GM19238 (cell line): ENCODE measurements around the gene RINL.

Experiments used
- DNase-seq: peaks from one replicate; pipeline ENCODE4 v3.0.0; 2011; ENCODE audit warnings: low spot score; ENCODE audit not compliant: insufficient read length

RINL gene

DNA sequence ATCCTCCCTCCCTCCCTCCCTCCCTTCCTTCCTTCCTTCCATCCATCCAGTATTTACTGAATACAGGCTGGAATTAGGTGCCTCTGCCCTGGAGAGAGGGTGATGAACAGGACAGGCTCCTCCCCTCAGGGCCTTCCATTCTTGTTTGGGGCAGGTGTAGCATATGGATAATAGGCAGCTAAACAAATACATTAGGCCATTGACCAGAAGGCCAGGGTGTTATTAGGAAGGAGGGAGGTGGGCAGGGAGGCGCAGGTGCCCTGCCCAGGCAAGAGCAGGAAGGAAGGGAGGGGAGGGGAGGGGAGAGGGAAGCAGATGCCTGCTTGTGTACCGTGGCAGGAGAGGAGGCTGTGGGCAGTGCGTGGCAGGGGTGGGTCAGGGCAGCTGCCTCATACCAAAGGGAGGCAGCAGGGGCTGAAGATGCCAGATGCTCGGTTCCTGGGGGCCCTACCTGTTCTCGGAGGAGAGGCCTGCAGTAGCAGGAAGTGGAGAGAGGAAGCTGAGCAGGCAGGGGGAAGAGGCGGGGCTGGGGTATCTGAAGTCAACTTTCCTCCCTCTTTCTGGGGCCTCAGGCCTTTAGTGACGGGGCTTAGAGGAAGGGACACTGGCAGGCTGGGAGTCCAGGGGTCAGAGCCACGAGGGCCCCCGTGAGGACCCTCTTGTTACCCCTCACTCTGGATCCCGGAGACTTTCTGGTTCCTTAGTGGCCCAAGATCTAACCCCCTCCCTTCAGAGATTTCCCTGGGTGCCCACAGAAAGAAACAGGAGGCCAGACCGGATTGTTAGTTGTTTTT lies at the start of gene RINL:
TSS of gene RINL (minus strand) at position 495 of the 794 bp plus-strand sequence. CDS start 1,533 bp downstream, outside the sequence.
- DNase-seq, result peak; percentile 89

DNA sequence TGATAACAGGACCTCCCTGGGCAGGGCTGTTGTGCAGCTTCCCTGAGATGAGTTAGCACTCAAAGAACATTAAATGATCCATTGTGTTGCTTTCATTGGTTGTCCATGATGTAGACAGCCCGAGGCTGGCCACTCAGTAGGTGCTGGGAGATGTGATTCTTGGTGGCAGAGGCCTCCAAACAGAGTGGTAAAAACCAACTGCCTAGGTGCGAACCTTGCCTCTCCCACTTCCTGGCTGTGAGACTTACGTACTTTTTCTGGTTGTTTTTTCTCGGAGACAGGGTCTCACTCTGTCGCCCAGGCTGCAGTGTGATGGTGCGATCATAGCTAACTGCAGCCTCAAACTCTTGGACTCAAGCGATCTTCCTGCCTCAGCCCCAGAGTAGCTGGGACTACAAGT lies 46.3 kb upstream of the RINL start:
- no peak for DNase-seq

DNA sequence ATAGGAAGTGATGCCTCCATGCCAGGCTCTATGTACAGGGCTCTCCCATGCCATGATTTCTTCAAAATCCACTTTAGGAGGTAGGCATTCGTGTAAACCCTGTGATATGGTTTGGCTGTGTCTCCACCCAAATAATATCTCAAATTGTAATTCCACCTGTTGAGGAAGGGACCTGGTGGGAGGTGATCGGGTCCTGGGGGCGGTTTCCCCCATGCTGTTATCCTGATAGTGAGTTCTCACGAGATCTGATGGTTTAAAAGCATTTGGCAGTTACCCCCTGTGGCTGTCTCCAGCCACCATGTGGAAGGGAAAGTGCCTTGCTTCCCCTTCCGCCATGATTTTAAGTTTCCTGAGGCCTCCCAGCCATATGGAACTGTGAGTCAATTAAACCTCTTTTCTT lies 44.4 kb upstream of the RINL start:
- no peak for DNase-seq

GRCh38 chr19:38921420-38922274 lies 43.6 kb upstream of the RINL start:
- DNase-seq, result no peak

DNA sequence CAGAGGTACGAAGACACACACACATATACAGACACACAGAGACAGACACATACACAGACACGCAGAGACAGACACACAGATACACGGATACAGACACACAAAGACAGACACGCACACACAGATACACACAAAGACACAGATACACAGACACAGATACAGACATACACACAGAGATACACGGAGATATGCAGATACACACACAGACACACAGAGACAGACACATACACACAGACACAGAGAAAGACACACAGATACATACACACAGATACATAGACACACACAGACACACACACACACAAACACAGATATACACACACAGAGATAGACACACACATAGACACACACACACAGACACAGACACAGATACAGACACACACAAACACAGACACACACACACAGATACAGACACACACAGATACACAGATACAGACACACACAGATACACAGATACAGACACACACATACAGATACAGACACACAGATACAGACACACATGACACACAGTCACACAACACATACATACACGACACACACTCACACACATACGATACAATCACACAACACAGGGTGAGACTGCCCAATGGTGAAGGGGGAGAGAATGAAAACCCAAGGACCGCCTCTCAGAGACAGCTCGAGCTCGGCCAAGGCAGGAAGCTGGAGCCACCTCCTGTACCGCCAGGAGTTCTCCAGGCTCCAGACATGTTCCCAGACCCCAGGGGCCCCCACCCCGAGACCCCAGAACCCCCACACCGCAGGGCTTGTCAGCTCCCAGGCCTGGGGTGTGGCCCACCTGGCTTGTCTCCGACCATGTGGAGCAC lies 42.7 kb upstream of the RINL start:
- DNase-seq, result no peak

DNA sequence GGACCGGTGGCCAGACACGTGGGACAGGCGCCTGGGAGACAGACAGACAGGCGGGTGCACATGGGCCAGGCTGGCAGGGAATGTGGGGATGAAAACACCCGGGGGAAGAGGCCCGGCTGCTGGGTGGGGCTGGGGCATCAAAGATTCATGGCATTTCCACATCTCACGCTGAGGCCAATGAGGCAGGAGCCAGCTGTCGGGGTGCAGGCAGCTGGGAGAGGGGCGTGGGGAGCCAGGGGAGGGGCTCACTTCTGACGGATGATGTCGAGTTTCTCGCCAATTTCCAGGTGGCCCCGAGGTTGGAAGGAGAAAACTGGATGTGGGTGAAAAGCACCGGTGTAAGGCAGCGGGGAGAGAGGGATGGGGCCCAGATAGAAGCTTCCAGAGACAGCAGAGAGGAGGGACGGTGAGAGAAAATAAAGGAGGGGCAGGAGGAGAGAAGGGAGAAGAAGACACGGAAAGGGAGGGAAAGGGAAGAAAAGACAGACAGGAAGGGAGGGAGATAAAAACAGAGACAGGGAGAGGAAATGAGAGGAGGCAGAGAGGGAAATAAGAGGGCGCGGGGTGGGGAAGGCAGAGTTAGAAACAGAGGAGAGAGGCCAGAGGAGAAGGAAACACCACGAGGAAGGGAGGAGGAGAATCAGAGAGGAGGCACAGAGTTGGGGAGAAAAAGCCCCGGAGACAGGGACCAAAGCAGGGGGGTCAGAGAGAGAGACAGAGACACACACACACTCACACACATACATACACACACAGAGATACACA lies 41.9 kb upstream of the RINL start:
- DNase-seq, result no peak

DNA sequence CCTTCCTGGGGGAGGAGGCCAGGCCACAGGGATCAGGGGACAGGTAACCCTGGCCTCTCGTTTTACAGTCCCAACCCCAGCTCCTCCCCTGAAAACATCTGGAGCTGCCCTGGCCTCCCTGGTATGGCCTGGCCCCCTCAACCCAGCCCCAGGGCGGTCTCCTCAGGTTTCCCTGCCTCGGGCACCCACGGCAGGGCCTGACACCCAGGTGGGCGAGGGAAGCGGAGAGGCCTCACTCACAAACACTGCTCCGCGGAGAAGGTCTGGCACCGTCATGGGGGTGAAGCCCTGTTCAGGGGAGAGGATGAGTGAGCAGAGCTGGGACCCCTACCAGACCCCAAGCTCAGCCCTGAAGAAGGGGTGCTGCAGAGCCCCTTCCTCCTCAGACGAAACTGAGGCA lies 40.5 kb upstream of the RINL start:
- DNase-seq, result no peak

DNA sequence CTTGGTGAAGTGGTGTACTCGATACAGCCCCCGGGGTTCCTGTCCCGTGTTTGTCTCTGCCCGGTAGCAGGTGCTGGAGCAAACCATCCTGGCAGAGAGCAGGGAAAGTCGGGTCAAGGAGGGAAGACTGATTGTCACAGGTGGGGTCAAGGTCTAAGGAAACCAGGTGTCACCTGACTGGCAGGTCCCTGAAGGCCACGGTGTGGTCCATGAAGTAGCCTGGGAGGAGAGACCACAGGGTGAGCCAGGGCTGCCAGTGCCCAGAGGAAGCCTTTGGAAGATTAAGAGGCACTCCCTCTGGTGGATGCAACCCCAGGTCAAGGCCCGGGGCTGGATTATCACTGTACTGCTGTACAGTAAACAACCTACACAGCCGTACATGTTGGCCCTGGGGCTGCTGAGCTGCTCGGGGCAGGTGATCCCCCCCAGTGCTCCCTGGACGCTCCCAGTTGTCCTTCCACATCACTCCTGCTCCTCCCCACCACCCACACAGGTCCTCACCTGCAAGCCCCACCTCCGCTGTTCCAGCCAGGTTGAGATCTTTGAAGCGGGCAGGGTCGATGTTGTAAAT lies 39.9 kb upstream of the RINL start:
- no peak for DNase-seq

- DNase-seq, result no peak
These were observed 39.4 kb upstream of the RINL start for GRCh38 chr19:38917516-38917915.

DNA sequence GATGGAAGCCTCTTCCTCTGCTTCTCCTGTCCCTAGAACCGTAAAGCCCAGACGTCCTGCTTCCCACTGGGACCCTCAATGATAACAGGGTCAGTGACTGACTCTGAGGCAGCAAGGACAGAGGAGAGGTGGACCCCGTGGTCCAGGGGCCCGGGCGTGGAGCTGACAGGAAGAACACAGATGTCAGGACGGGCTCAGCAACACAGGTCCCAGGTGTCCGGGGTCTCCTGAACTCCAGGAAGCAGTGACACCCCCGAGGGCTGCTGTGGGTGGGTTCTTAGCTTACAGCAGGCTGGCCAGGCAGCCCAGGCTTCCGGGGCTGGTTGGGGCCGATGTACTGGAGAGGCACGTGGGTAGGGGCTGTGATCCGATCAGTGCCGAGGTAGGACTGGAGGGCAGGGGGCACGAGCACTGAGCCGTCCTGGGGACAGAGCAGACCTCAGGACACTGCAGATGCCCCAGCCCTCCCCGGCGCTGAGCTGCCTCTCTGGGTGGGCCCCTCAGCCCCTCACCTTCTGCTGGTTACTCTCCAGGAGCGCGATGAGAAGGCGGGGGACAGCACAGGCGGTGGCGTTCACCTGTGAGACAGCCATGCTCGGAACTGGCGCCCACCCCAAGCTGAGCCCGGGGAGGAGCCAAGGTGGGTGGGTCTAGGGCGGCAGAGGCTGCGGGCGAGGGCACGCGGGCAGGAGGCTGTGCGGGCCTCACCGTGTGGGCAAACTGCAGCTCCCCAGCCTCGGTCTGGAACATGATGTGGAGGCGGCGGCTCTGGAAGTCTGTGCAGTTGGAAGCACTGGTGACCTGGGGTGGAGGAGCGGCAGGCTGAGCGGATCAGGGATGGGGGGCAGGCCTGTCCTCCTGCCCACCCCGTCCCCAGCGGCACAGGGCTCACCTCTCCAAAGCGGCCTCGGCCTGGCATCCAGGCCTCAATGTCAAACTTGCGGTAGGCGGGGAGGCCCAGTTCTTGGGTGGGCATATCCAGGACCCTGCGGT lies 37.5 kb upstream of the RINL start:
- no peak for DNase-seq

GRCh38 chr19:38913958-38914357 lies 35.9 kb upstream of the RINL start:
- DNase-seq, result no peak

GRCh38 chr19:38912600-38913514 lies 34.8 kb upstream of the RINL start:
- no peak for DNase-seq

GRCh38 chr19:38911388-38912001 lies 33.4 kb upstream of the RINL start:
- no peak for DNase-seq

GRCh38 chr19:38910488-38910887 lies 32.4 kb upstream of the RINL start:
- DNase-seq, result no peak

- DNase-seq, result no peak
These were observed 30.8 kb upstream of the RINL start for GRCh38 chr19:38908911-38909310.

- no peak for DNase-seq
These were observed 29.6 kb upstream of the RINL start for GRCh38 chr19:38907670-38908069.

DNA sequence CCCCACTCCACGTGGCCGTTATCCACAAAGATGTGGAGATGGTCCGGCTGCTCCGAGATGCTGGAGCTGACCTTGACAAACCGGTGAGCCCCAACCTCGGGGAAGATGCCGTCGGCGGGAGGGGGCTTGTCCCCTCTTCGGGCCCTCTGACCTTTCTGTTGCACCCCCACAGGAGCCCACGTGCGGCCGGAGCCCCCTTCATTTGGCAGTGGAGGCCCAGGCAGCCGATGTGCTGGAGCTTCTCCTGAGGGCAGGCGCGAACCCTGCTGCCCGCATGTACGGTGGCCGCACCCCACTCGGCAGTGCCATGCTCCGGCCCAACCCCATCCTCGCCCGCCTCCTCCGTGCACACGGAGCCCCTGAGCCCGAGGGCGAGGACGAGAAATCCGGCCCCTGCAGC lies 29.2 kb upstream of the RINL start:
- no peak for DNase-seq

DNA sequence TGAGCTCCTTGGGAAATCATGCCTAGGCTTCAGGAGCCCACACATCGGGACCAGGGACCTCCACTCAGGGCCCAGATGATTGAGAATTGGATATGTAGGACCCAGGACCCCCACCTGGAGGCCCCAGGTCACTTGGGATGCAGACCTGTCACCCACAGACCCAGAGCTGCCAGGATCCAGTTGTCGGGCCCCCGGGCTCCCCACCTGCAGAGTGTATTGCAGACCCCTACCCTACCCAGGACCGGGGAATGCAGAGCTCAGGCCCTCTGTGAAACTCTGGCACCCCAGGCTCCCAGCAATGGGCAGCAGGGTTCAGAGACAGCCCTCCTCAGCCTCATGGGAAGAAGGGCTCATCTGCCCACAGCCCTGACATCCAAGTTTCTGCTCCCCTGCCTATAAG lies 27.5 kb upstream of the RINL start:
- DNase-seq, result no peak
